GM18520 (cell line): Measurements from ENCODE around the gene DLGAP1.
"Not testable (repeated sequence)": the region's sequence is repeated elsewhere in the genome, so short reads cannot be mapped to it uniquely, and the experiment has no call there.

Experiments used
- ATAC-seq: cut with Tn5 transposase; IDR thresholded peaks from one replicate; pipeline ENCODE4 v1.9.1; 2021; ENCODE audit not compliant: unreplicated experiment

DLGAP1 gene

DNA sequence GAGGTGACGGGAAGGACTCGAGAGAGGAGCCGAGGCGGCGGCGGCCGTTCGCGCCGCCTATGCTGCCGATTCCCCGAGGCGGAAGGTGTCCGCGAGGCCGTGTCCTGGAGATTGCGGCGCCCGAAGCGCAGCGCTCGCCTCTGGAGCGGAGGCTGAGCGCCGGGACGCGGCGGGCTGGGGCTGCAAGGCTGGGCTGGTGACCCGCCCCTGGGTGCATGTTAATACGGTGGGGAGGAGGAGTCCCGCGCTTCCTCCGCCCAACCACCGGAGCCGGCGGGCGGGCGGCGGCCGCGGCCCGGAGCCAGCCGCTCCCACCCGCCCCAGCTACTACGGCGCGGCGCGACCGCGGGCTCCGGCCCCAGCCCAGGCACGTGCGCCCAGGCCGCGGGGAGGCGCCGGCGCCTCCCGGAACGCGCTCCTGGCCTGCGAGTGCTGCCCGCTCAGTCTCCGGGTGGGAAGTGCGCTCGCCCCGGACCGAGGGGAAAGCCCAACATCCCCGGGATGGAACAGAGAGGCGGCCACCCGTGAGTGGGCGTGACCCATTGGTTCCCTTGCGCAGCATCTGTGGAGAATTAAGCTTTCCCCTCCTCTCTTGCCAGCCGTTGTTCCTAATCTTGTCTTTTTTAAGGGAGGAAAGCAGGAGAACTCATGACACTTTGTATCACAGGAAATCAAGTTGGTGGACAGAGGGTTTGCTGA, at the start of gene DLGAP1:
Gene DLGAP1 (minus strand): TSS at position 195 of the 699 bp plus-strand sequence.
- peak; percentile 63 for ATAC-seq

DNA sequence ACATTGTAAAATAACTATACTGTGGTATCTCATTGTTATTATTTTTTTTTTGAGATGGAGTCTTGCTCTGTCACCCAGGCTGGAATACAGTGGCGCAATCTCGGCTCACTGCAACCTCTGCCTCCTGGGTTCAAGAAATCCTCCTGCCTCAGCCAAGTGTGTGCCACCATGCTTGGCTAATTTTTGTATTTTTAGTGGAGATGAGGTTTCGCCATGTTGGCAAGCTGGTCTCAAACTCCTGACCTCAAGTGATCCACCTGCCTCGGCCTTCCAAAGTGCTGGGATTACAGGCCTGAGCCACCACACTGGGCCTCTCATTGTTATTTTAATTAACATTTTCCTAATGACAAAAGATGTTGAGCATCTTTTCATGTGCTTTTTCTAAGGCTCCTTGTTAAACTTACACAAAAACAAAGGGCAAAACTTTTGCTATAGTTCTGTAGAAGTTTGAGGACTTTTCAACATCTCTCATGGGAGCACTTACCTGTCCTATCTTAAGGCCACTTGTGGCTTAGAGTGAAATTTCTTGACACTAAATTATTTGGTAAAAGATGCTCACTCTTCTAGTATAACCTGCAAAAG, 39.7 kb upstream of the DLGAP1 start:
- not testable (repeated sequence) for ATAC-seq

DNA sequence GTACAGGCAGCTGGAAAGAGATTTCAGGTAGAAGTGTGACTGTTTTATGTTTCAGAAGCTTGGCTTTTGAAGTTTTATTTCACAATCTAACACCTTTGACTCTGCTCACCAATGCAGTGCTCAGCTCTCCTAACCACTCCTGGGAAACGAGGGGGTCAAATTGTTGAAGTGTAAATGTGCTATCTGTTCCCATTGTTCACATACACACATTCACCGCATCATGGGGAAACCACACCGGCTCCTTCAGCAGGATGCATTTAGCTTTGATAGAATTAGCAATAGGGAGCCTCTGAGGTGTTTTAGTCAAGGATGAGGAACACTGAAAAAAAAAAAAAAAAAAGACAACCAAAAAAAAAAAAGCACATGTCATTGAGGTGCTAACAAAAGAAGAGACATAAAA, 13.4 kb upstream of the DLGAP1 start:
- ATAC-seq: no peak

DNA sequence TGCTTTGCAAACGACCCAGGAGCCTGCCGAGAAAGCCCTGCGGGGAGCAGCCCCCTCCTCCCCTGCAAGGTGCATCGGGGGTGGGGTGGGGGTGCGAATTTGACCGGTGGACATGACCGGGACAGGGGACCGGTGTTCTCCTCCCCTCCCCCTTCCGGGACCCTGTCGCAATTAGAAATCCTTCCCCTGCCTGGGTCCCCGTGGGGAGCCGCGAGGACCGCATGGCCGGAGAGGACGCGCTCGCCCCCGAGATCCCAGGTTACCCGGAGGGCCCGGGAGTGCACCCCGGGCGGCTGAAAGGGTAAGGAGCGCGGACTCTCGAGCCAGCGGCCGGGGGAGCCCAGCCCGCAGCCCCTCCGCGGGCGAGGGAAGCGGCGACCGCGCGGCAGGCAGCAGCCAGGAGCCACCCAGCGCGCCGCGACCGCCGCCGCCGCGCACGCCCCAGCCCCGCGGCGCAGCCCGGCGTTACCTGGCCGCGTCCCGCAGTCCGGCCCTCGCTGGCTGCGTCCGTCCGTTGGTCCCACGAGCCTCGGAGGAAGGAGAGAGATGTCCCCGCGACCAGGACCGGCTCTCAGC, 482 bp downstream of the DLGAP1 start:
- no peak for ATAC-seq

DNA sequence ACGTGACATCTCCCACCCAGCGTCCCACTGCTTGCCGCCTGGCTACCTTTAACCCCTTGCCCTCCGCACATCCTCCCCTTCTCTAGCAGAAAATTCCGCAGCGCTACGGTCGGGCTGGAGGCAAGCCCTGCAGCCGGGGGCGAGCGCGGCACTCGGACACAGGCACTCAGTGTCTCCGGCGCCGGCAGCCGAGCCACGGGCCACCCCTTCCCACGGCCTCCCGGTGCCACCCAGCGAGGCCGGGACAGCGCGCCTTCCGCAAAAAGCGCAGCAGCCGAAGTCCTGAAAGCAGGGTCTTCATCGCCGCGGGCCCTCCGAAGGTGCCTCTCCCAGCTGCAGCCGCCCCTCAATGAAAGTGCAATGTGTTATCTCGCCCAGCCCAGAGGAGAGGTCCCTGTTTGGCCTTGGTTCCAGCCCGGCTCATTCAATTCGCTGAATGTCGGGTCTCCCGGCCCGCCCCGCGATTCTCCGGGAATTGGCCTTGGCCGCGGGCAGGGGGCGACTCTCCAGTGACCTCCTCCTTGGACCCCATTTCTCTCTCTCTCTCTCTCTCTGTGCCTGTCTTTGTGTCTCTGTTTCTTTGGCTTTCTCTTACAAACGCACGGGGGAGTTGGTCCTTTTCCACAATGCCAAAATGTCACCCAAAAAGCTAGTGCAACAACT, 1.1 kb downstream of the DLGAP1 start:
- ATAC-seq: no peak

DNA sequence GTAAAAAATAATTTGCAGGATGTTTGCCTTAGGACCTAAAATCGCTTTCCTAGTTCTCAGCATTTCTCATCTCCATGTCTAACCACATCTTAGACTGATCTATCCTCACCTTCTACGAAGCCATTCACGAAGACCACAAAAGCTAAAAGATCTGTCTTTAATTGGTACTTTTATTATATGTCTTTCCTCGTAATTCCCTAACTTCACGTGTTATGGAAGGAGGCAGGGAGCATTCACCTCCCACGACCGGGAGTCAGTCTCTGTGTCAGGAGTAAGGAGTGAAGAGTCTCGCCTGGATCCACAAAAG, 1.6 kb downstream of the DLGAP1 start:
- no peak for ATAC-seq

DNA sequence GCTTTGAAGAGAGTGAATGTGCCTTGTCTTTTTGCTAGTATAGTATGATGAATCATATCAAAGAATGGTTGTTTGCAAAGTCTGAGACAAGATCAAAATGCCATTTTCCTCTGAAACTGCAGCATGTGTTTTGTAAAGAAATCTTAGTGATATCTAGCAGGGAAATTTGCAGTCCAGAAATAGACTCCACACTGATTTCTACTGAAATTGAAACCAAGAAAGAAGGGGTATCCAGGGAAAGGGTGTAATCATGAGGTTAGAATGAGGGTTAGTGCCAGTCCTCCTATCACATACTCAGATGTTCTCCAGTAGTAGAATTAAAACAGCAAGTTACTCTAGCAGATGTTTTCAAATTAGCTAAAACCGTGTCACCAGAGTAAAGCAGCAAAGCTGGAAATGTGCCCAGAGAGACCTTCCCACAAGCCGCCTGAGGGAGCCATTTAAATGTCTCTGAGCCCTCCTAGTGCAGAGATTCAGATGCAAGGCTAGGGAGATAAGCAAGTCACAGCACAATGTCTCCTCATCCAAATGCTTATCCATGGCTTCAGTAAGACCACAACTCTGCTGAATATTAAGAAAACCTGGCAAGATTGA, 4.9 kb downstream of the DLGAP1 start:
- ATAC-seq: no peak

DNA sequence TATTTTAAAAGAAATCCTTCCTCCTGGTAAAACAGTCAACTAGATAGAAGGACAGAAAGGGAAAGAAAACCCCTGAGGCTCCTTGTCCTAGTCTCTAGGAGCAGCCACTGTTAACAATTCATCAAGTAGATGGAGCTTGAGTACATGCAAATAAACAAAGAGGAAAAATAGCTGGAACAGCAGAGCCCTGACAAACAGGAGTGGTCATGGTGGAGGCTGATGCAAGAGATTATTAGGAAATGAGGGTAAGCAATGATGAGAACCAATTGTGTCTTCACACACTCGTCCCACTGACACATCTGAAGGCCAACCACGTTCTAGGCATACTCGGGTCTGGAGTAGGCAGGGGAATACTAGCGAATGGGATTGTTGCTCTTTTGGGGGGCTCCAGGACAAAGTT, 9.2 kb downstream of the DLGAP1 start:
- no peak for ATAC-seq

DNA sequence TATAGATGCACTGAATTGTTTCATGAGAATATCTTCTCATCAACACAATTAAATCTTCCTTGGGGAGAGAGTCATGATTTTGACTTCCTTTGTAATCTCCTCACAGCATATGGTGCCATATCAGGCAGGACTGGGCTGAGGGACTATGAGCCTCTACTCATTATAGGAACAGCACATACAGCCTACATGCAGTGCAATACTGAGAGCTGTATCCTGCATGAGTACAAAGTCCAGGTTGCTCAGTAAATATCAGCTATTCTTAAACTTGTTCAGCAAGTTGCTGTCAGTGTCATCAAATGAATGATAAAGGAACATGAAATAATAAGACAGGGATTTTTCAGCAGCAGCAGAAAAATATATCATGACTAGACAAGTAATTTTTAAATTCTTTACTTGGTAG, 10.8 kb downstream of the DLGAP1 start:
- ATAC-seq: no peak

DNA sequence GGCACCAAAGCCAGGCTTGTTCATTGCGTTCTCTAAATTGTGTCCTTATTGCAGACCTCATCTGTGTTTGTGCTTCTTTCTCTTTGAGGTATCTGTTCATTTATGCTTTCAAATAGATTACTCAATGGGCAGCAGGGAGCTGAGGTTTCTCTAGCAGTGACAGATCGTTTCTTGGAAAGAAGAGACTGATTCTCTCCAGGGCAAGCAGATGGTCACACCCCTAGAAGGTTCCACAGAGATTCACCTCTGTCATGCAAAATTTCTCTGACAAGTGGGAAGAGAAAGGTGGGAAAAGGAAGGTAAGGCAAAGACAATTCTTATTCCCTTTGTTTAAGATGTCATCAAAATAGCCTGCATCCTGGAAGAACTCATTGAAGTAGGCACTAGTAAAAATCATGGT, 14.0 kb downstream of the DLGAP1 start:
- ATAC-seq: no peak

DNA sequence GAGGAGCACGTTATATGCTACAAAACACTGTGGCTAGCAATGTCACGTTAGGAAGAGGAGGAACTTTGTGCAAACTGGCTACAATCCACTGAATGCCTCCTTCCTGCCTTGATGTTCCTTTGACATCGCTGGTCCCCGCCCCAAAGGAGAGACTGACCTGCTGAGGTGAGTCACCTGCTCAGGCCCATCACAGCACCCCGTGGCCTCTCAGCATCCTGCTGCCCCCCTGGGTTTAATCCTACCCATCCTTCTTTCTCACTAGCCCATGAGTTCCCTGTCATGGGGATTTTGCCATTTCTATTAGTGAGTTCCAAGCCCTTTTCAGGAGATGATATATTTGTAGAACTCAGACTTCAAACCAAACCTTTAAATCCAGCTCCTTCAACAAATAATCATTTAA, 16.2 kb downstream of the DLGAP1 start:
- no peak for ATAC-seq

DNA sequence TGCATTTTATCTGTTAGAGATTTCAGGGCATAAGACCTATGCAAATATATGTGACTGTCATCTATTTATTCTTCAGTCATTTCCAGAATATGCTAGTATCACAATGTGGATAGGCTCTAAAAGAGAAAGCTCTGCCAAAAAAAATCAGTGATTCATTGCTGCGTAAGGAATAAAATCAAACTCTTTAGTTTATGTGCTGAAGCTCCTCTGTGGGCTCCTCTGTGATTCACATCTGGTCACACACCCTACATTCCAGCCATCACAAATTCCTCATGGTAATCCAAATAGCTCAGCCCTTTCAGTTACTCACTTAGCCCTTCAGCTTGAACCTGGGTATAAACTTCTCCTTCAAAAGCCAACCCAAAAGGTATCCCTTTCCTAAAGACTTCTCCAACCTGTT, 21.4 kb downstream of the DLGAP1 start:
- ATAC-seq: no peak

DNA sequence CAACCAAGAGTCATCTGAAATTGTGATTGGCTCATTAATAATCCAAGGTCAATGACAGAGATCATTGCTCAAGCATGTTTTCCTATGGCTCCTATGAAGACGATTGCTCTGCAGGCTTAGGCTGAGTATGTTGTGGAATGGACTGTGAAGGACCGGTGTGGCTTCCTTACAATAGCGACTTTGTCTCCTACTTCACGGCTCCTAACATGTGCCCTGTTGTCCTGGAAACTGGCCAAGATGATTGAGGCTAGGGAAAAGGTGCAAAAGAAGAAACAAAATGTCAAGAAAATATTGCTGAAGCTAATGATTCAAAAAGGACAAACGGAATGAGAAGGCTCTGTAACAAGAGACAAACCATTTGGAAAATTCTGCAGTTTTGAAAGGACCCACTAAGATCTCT, 24.3 kb downstream of the DLGAP1 start:
- ATAC-seq: no peak

DNA sequence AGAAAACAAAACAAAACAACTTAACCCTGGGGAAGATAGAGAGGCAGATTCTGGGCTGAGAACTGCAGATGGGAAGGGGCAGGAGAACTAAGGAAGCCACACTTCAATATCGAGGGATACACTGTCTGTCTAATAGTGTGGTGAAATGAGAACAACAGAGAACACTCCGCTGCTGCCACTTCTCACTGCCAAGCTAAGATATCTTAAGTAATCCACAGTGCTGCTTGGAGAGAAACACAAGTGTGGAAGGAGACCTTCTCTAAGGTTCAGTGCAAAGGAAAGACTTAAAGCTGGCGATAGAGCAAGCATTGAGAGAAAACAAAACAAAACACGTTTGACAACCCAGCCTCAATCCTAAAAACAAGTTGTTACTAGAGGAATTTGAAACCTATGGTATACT, 37.4 kb downstream of the DLGAP1 start:
- ATAC-seq: no peak

DNA sequence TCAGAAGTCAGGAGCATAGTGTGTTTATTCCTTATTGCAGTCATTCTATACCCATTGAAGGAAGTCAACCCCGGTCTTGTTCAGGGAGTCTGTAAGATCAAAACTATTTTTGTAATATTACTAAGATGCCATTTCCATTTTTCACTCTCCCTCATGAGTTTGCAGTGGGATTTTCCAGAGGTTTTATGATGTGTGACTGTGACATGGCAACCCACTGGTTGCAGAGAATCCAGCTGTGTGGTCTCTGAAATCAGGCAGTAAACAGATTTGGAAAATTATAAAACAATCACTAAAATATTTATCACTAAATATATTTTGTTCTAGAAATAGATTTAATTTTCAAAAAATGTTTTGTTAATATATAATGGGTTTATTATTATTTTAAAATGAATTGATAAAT, 38.1 kb downstream of the DLGAP1 start:
- ATAC-seq: no peak

DNA sequence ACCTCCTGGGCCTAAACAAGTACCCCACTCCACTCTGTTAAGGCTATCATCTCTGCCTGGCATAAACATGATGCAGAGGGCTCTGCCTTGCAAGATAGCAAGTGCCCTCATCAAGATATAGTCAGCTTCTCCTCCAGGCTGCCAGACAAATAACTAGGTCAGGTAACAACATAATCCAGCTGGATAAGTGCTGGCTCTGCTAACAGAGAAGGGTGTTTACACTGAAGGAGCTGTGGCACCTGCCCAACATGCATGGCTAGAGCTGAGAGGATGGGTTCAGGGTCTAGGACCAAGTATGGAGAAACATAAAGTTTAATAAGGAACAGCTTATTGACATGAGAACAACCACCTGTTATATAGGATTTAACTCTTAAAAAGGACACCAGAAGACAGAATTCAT, 42.8 kb downstream of the DLGAP1 start:
- ATAC-seq: no peak

DNA sequence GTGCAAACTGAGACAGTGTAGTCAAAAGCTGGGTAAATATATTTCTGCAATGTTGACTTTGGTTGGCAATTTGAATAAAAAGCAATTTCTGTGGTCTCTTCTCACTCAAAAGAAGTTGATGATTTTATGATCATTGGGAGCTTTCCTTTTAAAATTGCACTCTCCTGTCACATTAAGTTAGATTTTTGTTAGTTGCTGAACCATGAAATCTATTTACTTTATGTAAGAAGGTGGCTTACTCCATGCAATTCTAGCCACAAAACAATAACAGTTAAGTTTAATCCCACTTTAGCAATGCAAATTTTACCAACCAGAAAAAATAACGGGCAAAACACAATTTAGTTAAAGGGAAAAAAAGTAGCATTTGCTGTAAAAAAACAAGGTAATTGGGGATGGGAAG, 48.3 kb downstream of the DLGAP1 start:
- ATAC-seq: no peak

DNA sequence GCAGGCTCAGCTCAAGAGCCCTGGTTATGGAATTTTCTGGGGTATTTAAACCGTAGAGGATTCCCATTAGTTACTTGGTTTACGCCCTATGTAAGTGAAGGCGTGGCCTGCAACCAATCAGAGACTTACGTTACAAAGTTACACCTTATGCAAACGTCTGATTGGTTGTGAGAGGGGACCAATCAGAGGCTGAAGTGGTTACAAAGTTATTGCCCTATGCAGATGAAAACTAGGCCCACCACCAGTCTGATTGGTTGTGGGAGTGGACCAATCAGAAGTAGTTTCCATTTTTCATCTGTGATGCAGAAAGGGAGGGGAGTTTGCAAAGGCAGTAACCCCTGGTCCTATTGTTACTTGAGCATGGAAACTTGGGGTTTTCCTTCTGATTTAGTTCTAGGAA, 49.1 kb downstream of the DLGAP1 start:
- ATAC-seq: no peak

DNA sequence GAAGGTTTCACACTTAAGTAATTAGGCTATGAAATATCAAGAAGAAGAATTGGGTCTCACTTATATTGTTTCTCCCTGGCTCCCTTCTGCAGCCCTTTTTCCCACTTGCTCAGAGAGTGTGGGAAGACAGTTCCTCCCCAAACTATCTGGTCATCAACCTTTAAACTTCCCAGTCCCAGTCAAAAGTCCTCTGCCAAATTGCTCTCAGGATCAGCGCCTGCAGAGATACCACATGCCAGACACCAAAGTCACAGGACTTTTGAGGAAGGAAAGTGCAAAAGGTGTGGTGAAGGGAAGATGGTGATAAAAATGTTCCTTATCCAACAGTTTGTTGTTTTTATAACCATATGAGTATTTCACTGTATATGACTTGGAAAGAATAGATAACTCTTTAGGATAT, 51.3 kb downstream of the DLGAP1 start:
- no peak for ATAC-seq

DNA sequence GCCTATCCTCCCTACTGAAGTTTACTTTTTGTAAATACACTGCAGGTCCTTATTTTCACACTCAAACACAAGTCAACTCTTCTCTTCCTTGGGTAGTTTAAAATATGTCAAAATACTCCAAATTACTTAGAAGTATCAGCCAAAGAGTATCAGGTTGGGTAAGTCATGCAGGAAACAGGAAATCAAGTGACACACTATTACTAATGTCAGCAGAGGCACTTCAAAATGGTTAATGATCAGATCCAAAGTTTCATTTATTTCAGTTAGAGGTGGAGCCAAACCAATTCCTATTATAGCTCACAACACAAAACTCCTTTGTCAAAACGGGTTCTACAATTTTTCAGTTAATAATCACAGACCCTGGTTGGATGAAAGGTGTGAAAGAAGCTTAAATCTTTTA, 54.2 kb downstream of the DLGAP1 start:
- ATAC-seq: no peak

DNA sequence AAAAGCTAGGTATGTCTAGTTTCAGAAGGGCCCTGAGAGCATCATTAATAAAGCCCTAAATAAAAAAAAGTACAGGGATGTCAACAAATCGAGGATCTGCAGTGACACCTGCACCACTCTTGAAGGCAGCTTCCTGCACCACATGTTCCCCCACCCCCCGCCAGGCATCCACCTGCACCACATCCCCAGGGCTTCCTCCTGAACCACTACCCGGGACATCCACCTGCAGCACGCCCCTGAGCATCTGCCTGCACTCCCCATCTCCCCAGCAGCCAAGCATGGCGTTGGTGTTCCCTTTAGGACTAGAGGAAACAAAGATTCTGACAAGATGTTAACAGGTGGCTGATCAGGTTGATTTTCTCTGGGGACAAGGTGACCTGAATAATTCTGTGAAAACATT, 55.2 kb downstream of the DLGAP1 start:
- no peak for ATAC-seq

DNA sequence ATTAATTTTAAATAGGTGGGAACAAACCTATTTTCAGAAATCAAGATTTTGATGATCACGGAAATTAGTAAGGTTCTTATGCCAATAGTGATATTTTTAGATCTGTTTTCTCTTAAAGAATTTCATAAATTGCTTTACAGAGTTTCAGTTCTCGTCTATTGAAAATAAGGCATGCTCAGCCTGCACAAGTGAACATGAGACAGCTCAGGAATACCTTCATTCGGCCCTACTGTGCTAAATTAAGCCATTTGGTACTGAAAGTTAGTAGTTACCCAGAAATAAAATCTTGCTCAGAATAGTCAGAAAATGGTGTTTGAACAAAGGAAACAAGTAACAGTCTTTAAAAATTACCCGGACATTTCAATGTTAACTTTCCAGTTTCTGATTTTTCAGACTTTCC, 60.4 kb downstream of the DLGAP1 start:
- ATAC-seq: no peak
